Activated CD4-positive, alpha-beta T cell treated with anti-CD3 and anti-CD28 coated beads, Interleukin-2, amount 50 U/mL, for 4 hours (primary cell): Measurements from ENCODE around the gene DOCK4.
A peak's percentile ranks its signal among the peaks of the same experiment; 100 is the strongest.

Source experiments
- DNase-seq, 2 experiments: peaks; one replicate each; pipeline ENCODE4 v3.0.0-alpha.2; 2020

DOCK4 gene

DNA sequence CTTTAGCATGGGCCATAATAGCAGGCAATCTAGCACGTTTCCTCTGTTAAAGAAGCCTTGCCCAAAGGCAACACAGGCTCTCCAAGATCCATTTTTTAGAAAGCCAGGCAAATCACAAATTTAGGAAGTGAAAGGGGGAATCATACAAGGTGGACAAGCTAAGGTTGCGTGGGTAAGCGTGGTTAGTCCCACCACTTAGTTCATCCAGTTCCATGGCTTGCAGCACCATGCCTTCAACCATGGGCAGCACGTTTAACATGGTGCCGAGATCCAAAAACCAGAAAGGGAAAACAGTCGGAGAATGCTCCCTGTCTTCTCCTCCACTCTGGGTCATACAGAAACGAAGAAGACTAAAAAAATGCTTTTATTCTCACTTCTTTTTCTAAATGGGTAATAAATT is 409.5 kb downstream of the DOCK4 start:
- DNase-seq = no peak

DNA sequence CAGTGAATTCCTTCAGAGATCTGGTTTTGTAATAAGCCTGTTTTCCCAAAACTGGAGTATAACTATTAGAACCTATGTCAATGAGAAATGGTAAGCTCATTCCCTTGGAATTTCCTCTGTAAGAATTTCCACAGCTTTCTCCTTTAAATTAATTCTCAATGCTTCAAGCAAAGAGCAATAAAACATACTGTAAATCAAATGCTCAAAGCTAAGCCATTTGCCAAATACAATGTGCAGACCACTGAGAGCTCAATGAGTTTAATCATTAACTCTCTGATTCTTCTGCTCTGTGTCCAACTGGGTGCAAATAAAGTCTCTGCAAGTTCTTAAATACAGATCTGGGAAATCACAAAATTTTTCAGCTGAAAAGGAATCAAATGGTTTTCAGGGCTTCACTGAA is 416.3 kb downstream of the DOCK4 start:
- DNase-seq = no peak

GRCh38 chr7:111789048-111789320 is 417.2 kb downstream of the DOCK4 start:
- DNase-seq = no peak

DNA sequence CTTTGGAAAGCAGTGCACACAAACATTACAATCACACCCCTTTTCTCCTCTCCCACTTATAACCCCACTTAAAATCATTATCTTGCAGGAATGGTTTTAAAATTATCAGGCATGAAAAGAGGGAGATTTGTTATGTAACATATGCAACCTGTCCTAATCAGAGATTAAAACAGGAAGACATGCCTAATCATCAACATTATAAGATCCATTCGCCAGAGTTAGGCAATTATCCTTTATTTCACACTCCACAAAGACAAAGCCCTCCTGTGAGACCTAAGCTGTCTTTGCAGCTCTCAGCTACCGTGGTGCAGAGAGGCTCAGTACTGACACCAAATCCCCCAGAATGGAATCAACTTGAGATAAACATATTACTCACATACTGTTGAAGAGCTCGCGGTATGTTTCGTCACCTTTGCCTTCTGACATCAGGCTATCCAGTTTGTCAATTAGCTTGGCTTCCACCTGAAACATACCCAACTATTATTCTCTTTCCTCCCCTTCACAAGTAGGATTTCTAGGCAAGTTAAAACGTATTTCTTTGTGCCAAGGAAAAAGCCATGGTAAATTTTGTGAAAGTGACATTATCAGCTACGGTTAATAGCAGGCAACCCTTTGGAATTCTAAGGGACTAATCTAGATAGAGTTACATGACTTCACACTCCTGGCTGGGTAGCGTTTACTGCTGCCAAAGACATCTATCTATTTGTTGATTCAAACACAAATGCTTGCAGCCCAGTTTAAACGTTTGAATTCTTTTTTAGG is 417.7 kb downstream of the DOCK4 start:
- no peak for DNase-seq

DNA sequence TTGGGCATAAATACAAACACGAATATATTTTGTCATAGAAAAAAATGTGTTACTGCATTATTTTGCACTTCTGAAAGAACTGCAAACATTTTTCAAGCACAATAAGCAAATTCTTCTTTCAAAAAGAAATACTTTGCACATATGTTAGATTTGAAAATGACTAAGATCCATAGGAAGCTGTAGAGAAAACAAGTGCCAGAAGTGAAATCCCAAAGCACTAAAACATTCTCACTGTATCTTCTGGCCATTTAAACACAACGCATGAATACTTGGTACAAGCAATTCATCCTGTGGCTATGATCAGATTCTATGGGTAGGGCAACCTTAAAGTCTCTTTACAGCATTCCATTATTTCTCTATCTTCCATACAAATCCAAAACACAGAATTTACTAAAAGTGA is 418.5 kb downstream of the DOCK4 start:
- DNase-seq = no peak

GRCh38 chr7:111787099-111787498 is 419.1 kb downstream of the DOCK4 start:
- no peak for DNase-seq

- DNase-seq = no peak
Measured at GRCh38 chr7:111785076-111785475, 421.1 kb downstream of the DOCK4 start.

- no peak for DNase-seq
Measured at GRCh38 chr7:111784296-111784695, 421.9 kb downstream of the DOCK4 start.

GRCh38 chr7:111783854-111784253 is 422.3 kb downstream of the DOCK4 start:
- no peak for DNase-seq

DNA sequence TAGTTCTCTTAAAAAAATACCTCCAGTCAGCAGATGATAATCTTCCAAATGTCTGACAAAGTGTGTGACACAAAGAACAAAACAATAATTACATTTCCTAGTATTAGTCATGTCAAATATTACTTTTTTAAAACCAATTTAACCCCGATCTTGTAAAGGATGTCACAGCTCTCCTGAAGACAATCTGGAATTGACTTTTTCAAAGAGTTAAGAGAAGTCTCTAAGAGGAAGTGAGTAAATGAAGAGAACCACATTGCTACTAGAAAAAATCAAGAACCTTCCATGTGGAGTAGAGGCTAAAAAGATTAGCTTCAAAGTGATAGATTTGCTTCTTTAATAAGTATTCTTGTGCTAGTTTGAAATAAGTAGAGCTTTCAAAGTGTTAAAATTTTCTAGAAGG is 425.7 kb downstream of the DOCK4 start:
- no peak for DNase-seq

GRCh38 chr7:111775206-111775605 is 431.0 kb downstream of the DOCK4 start:
- no peak for DNase-seq

DNA sequence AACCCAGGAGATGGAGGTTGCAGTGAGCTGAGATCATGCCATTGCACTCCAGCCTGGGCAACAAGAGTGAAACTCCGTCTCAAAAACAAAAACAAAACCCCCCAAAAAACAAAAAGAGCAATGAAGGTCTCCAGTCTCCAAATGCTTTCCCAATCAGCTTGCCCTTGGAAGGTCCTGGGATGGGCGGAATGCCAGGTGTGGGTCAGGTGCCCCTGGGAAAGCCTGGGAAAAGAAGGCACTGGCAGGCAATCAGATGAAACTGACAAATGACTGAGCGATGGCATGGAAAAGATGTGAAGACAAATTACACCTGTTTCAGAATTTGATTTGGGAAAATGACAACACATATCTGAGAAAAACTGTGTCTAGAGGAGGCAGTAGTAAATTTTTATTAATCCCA is 433.5 kb downstream of the DOCK4 start:
- DNase-seq = no peak

DNA sequence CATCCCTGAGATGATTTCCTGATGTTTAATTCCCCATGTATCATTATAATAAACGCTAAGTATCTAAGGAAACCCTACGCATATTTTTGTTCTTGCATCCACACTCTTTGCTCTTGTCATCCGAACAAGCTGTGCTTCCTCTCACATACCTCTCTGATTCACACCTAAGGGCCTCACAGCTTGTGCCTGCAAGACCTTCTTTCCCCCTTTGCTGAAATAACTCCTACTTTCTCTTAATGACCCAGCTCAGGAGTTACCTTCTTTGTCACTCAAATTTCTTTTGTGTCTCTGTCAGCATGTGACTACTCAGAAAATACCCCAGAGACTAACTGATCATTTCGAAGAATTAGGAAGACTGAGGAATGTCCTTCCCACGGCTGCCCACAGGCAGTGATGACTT is 434.6 kb downstream of the DOCK4 start:
- no peak for DNase-seq

DNA sequence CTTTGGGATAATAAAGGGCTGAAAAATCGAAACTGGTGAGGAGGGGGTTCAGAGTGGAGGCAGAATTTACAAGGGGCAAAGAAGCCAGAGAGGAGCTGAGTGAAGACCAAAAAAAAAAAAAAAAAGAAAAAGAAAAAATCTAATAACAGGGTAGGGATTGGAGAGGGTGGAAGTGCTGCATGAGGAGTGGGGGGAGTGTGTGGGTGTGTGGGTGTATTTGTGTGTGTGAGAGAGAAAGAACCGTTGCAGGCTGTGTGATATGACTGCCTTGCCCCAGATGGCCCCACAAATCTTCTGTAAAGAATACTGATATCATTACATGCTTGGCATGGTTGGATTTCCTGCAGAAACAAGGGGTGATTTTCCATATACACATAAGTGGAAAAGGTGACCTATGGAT is 436.1 kb downstream of the DOCK4 start:
- DNase-seq = no peak

GRCh38 chr7:111765751-111766643 is 440.2 kb downstream of the DOCK4 start:
- DNase-seq = no peak

GRCh38 chr7:111763221-111763801 is 442.9 kb downstream of the DOCK4 start:
- no peak for DNase-seq

DNA sequence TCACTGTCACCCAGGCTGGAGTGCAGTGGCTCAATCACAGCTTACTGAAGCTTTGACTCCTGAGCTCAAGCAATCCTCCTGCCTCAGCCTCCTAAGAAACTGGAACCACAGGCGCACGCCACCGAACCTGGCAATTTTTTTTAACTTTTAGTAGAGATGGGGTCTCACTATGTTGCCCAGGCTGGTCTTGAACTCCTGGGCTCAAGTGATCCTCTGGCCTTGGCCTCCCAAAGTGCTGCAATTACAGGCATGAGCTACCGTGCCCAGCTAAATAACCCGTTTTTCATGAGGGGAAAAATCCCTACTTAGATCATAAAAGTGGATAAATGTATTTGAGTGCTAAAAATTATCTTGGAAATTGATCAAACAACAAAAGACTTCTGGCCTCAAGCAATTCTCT is 443.4 kb downstream of the DOCK4 start:
- DNase-seq = no peak

DNA sequence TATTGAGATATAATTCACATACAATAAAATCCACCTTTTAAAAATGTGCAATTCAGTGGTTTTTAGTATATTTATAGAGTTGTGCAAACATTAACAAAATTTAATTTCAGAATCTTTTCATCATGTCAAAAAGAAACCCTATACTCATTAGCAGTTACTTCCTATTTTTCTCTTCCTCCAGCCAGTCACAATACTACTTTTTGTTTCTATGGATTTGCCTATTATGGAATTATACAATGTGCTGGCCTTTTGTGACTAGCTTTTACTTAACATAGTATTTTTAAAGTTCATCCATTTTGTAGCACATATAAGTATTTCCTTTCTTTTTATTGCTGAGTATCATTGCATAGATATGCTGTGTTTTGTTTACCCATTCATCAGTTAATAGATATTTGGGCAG is 444.0 kb downstream of the DOCK4 start:
- DNase-seq = no peak

DNA sequence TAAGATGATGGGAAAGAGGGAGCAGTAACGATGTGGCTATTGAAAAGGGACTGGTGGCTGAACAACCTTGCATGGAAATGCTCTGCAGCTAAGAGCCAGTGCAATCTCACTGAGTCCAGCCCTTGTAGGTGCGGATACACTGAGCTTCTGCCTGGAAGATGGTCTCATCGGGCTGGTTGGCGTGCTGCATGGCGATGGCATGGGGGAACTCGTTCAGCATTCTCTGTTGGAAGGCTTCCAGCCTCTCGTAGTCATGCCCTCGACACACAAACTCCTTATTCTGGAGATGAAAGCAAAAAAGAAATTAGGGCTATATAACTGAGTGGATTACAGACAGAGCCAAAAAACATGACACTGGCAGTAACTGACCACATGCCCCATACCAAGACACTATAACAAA is 446.2 kb downstream of the DOCK4 start:
- no peak for DNase-seq

DNA sequence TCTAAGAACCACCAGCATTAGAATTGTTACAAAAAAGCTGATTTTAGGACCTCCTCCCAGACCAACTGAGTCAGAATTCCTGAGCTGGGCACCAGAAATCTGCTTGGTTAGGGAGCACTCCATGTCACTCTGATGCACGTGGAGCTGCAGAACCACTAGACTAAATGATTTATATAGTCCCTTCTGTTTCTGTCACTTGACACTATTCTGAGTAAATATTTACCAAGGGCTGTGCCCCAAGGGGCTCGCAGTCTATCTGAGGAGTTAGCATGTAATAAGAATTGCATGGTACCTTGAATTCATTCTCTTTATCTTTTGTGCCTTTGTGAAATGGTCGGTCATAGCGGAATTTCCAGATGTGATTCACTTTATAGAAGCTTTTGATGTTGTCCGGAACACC is 447.9 kb downstream of the DOCK4 start:
- DNase-seq = no peak

GRCh38 chr7:111756687-111757178 is 449.5 kb downstream of the DOCK4 start:
- no peak for DNase-seq

GRCh38 chr7:111755383-111755782 is 450.8 kb downstream of the DOCK4 start:
- DNase-seq = no peak

- no peak for DNase-seq
Measured at GRCh38 chr7:111753968-111754367, 452.2 kb downstream of the DOCK4 start.

DNA sequence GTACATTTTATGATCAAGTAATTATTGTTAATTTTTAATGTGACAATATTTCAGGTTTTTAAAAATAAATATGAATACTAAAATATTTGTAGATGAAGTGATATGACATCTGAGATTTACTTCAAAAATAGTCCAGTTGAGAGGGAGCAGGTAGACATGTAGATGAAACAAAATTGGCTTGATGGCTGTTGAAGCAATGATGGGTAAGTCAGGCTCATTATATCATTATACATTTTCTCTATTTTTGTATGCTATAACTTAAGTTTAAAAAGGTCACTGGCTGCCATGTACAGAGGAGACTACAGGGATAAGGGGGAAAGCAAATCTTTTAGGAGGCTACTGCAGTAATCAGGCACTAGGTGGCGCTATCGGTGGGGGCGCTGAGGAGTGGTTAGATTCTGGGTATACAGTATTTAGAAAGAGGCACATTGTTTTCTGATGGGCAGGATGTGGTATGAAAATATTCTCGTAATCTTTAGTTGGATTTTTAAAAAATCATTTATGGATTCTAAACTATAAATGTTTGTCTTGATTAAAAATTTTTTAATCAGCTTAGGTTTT is 454.1 kb downstream of the DOCK4 start:
- peak; percentile 23 to 36 for DNase-seq
